Activated CD4-positive, CD25-positive, alpha-beta regulatory T cell treated with anti-CD3 and anti-CD28 coated beads, Interleukin-2, amount 50 U/mL, for 72 hours (primary cell): Measurements from ENCODE around the gene NFE2.
A peak's percentile ranks its signal among the peaks of the same experiment; 100 is the strongest.
"Not testable (repeated sequence)": the region's sequence is repeated elsewhere in the genome, so short reads cannot be mapped to it uniquely, and the experiment has no call there.

Experiments used
- DNase-seq: peaks from one replicate; pipeline ENCODE4 v3.0.0; 2021

NFE2 gene

GRCh38 chr12:54300732-54301427 lies at the start of gene NFE2:
TSS of gene NFE2 (minus strand) at chr12:54301015. CDS start at chr12:54295248, 5,767 bp downstream.
- no peak for DNase-seq

GRCh38 chr12:54349679-54350078 lies 48.9 kb upstream of the NFE2 start:
- DNase-seq, result no peak

GRCh38 chr12:54349036-54349435 lies 48.2 kb upstream of the NFE2 start:
- DNase-seq, result no peak

- DNase-seq, result no peak
These were observed 40.8 kb upstream of the NFE2 start for GRCh38 chr12:54341378-54342300.

GRCh38 chr12:54340846-54341245 lies 40.0 kb upstream of the NFE2 start:
- no peak for DNase-seq

GRCh38 chr12:54338698-54339296 lies 38.0 kb upstream of the NFE2 start:
- no peak for DNase-seq

GRCh38 chr12:54337854-54338650 lies 37.2 kb upstream of the NFE2 start:
- DNase-seq, result no peak

GRCh38 chr12:54337280-54337842 lies 36.5 kb upstream of the NFE2 start:
- DNase-seq, result no peak

GRCh38 chr12:54333420-54334034 lies 32.7 kb upstream of the NFE2 start:
- no peak for DNase-seq

- DNase-seq, result no peak
These were observed 30.6 kb upstream of the NFE2 start for GRCh38 chr12:54331461-54331860.

- DNase-seq, result no peak
These were observed 29.6 kb upstream of the NFE2 start for GRCh38 chr12:54330442-54330841.

GRCh38 chr12:54329759-54330158 lies 28.9 kb upstream of the NFE2 start:
- DNase-seq, result no peak

GRCh38 chr12:54328595-54329337 lies 28.0 kb upstream of the NFE2 start:
- DNase-seq, result no peak

- DNase-seq, result not testable (repeated sequence)
These were observed 24.8 kb upstream of the NFE2 start for GRCh38 chr12:54325442-54326109.

GRCh38 chr12:54324617-54325441 lies 24.0 kb upstream of the NFE2 start, which contains the start of gene COPZ1:
TSS of gene COPZ1 (plus strand) at chr12:54325131. CDS start at chr12:54325164, 33 bp downstream.
- peak; percentile 85 for DNase-seq

GRCh38 chr12:54321363-54321762 lies 20.5 kb upstream of the NFE2 start:
- DNase-seq, result no peak

GRCh38 chr12:54312309-54312708 lies 11.5 kb upstream of the NFE2 start:
- DNase-seq, result not testable (repeated sequence)

- no peak for DNase-seq
These were observed 10.2 kb upstream of the NFE2 start for GRCh38 chr12:54311051-54311450.

- no peak for DNase-seq
These were observed 6.3 kb upstream of the NFE2 start for GRCh38 chr12:54306925-54307741.
